HG02798 (cell line): ENCODE data around the gene NAT14.
"Not testable (repeated sequence)": the region's sequence is repeated elsewhere in the genome, so short reads cannot be mapped to it uniquely, and the experiment has no call there.

Experiments used
- ATAC-seq: cut with Tn5 transposase; IDR thresholded peaks from one replicate; pipeline ENCODE4 v1.9.1; 2021; ENCODE audit warnings: mild to moderate bottlenecking; ENCODE audit not compliant: unreplicated experiment, poor library complexity

The NAT14 gene

DNA sequence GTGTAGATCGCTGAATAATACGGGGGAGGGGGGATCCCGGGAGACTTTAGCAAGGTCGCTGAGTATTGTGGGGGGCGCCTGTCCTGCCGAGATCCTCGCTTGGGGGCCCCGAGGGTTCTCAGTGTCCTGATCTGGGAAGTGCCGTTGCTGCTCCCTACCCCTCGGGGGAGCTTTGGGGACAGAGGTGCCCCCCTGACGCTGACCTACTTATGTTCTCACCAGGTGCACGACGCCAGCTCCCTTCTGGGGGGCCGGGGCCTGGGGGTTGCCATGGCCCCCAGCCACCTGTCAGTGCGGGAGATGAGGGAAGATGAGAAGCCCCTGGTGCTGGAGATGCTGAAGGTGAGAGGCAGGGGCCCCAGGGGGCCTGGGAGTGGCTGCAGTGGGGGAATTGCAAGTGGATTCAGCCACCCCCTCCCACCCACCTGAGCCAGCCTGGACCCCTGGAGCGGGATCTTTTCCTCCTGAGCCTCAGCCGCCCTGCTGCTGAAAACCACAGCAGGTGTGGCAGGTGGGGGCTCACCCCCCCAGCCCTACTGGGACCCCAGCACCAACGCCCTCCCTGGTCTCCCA, 537 bp downstream of the NAT14 start:
- no peak for ATAC-seq

DNA sequence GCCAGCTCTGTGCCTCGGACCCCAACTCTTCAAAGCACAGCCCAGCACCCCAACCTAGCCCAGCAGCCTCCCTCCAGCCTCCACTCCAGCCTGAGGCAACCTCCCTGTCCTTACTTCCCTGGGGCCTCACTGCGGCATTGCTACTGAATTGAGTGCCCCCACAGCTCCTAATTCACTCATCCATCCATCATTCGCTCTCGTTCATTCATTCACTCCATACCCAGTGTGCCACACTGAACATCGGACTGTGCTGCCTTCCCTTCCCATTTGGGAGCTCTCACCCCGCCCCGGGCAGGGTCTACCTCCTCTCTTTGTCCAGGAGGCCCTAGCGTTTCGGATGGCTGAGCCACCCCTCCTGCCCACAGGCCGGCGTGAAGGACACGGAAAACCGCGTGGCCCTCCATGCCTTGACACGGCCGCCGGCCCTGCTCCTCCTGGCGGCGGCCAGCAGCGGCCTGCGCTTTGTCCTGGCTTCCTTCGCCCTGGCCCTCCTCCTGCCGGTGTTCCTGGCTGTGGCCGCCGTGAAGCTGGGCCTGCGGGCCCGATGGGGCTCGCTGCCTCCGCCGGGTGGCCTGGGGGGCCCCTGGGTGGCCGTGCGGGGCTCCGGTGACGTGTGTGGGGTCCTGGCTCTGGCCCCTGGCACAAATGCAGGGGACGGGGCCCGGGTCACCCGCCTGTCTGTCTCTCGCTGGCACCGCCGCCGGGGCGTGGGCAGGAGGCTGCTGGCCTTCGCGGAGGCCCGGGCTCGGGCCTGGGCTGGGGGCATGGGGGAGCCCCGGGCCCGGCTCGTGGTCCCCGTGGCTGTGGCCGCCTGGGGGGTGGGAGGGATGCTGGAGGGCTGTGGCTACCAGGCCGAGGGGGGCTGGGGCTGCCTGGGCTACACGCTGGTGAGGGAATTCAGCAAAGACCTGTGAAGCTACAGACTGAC, 1.3 kb downstream of the NAT14 start:
- no peak for ATAC-seq

DNA sequence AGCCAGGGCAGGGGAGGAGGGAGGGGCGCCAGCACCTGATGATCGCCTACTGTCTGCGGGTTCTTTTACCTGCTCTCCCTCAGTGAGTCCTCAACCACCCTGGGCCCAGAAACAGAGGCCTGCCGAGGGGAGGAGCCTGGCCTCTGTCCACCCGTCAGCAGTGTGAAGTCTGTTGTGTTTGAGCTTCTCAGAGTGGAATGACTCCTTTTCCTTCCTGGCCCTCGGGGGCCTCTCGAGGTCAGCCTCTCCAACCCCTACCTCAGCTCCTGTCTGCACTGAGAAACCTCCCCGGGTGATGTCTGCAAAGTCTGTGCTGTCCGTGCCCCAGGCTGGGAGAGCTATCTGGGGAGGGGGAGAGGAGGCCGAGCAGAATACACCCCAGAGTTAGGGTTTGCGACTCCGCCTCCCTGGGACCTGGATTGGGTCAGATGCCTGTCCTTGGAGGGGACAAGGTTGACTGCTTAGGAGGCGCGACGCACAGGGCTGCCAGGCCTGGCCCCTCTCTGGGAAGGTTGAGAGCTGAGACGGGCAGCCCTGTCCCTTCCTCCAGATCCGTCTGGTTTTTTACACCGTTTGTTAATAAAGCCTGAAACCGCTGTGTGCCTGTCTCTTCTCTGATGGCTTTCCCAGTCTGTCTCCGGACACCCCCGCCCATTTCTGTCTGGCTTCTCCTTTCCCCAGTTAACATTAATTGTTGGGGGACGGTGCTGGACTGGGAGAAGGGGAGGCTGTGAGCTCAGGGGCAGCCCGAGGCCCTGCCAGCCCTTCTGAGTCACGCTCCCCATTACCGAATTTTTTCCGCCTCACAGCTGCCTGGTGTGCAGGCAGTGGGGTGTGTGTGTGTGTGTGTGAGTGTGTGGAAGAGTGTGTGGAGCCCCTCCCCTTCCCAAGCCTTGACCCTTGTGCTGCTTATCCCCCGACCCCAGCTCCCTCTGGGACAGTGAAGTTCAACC, 2.3 kb downstream of the NAT14 start:
- ATAC-seq: no peak

DNA sequence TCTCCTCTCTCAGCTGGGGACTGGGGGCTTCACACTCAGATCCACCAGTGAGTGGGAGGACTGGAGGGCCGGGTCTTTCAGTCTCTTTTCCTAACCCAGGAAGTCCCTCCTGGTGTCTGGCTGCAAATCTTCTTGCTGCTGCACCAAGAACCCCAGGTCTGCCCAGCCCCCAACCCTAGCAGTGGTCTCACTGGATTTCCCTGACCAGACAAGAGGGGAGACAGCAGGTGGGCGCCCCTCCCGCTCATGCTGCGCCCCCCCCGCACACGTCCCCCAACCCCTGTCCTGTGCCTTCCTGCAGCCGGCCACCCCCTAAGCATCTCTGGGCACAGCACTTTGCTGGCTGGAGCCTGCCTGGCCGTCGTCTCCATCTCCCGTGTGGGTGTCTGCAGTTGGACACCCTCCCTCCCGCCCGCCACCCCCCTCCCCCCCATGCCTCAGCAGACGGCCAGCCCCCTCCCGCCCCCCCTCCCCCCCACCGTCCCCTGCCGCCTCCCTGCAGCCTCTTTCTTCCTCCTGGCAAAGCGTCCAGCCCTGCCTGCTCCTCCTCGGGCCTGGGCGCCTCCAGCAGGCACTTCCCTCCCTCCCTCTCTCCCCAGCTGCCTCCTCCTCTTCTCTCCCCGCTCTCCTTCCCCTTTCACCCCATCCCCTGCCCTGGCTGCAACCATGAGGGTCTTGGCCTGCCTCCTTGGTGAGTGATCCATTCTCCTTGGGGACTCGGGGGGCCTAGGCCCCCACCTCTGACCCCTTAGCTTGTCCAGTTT, 3.1 kb downstream of the NAT14 start, which contains the start of gene SSC5D:
Gene SSC5D, plus strand, starts transcription at position 513 of the 764 bp plus-strand sequence. Its CDS starts 154 bp downstream, at position 667.
- ATAC-seq: no peak

DNA sequence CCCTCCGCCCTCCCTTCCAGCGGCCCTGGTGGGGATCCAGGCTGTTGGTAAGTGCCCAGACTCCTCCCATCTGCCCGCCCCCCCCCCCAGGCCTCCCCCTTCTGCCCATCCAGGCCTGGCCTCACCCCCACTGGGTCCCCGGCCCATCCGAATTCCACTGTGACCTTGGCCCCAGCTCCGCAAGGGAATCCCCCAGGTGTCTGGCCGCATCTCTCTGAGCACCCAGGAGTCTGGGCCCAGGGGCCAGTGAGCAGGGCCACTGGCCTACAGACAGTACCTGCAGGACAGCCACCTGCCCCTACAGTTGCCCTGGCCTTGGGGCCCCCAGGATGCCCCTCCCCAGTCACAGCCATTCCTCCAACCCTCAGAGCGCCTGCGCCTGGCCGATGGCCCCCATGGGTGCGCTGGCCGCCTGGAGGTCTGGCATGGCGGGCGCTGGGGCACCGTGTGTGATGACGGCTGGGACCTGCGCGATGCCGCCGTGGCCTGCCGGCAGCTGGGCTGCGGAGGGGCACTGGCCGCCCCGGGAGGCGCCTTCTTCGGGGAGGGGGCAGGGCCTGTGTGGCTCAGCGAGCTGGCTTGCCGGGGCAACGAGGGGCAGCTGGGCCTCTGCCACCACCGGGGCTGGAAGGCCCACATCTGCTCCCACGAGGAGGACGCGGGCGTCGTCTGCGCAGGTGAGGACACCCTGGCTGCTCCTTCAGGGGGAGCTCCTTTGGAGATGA, 4.2 kb downstream of the NAT14 start:
- no peak for ATAC-seq

DNA sequence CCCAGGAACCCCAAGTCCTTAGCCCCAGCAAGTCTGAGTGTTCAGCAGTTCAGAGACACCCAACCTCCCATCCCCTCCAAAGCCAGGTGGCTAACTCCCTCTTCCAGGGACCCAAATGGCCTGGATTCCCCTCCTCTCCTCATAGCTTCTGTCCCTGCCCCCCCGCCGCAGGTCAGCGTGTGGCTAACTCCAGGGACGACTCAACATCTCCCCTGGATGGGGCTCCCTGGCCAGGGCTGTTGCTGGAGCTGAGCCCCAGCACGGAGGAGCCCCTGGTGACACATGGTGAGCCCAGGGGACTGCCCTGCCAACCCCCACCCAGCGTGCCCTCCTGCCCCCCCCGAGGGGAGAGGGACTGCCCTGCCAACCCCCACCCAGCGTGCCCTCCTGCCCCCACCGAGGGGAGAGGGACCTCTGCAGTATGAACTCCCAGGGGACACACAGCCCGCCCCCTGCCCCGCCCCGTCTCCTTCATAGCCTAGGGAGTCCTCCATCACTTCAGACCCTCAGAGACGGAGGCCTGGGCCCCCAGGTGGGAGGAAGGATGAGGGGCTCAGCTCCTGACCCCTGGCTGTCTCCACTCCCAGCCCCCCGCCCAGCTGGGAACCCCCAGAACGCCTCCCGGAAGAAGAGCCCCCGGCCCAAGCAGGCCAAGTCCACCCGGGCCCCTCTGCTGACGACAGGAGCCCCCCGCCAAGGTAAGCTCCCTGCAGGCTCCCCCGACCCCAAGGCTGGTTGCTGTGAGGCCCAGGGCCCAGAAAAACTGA, 4.9 kb downstream of the NAT14 start:
- no peak for ATAC-seq

DNA sequence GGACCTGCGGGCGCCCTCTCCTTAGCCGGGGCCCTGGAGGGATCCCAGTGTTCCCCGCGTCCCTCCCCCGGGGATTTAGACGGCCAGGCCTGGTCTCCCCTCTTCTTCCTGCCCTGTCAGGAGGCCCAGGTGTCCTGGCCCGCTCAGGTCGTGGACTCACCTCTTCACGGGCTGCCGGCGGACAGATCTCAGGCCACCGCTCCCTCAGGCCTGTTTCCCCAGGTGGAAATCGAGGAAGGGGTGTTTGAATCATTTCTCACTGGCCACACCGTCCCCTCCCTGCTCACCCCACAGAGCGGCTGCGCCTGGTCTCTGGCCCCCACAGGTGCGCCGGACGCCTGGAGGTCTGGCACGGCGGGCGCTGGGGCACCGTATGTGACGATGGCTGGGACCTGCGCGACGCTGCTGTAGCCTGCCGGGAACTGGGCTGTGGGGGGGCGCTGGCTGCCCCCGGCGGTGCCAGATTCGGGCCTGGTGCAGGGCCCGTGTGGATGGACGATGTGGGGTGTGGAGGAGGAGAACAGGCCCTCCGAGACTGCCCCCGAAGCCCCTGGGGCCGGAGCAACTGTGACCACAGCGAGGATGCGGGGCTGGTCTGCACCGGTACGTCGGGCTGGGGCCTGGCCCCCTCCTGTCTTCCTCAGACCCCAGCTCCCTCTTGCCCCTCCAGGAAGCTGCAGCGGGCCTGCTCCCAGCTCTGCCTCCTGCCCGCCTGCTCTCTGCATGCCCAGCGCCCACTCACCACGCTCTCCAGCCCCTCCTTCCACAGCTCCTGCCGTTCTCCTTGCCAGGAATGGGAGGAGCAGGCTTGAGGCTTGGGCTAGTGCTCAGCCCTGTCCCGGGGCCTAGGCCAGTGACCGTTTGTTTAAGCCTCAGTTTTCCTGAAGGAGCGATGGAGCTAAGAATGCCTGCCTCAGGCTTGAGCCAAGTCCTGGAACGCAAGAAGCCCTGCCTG, 5.8 kb downstream of the NAT14 start:
- no peak for ATAC-seq

DNA sequence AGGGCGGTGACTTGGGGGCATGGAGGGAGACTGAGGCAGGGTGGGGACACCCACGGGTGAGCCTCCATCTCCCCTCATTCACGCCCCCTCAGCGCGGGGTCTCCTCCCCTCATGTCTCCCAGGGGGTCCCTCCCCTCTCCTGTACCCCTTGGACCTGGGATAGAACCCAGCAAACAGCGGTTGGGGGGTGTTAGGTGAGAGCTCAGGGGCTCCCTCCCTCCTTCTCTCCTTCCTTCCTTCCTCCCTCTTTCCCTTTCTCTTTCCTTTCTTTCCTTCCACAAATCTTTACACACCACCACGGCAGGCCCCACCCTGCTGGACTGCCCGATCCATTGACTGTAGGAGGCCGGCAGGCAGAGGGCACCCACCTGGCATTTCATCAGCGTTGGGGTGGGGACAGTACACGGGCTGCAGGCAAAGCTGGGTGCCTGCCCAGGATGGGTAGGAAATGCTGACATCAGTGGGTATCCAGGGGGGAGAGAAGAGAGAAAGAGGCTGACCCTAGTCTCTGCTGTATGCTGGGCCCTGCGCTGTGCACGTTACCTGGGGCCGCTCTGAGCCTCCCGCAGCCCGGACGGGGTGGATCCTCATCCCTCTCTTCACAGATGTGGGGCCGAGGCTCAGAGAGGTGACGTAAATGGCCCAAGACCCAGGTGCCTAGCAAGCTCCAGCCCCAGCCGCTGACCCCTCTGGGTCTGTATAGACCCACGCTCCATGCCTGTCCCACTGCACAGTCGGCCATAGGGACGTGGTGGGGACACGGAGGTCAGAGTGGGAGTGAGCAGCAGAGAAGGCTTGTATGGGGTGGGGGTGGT, 6.8 kb downstream of the NAT14 start:
- ATAC-seq: no peak

DNA sequence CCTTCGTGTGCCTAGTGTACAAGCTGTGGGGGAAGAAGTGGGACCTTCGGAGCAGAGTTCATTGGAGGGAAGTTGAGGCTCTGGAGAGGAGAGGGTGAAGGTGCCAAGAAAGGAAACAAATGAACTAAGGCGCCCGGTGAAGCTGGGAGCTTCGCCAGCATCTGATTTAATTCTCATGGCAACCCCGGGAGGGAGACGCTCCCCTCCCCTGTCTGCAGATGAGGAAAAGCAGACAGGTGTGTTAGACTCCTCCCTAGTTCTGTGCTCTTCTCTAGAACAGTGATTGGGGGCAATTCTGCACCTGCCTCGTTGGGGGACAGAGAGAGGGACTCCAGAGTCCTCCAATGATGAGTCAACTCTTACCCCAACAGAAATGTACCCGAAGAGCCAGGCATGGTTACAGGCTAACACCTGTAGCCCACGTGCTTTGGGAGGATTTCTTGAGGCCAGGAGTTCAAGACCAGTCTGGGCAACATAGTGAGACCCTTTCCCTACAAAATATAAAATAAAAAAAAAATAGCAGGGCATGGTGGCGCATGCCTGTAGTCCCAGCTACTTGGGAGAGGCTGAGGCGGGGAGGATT, 7.5 kb downstream of the NAT14 start:
- ATAC-seq: no peak

DNA sequence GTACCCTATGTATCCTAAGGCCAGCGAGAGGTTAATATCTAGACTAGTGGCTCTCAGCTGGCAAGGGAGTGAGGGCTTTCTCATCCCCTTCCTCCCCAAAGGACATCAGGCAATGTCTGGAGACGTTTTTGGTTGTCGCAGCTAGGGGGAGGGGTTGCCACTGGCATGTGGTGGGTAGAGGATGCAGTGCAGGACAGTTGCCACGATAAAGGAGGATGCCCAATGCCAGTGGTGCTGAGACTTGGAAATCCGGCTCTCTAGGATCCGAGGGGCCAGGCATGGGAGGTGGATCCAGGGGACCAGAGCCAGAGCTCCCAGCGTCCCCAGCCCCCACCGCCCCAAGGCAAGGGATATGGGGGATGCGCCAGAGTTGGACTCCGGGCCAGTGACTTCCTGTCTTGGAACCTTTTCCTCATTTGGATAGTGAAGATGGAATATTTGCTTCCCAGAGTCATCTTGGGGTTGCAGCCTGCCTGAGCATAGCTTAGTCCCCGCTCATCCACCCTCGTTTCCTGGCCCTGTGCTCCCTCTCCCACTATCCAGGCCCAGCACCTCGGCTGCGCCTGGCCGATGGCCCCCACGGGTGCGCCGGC, 8.2 kb downstream of the NAT14 start:
- no peak for ATAC-seq

DNA sequence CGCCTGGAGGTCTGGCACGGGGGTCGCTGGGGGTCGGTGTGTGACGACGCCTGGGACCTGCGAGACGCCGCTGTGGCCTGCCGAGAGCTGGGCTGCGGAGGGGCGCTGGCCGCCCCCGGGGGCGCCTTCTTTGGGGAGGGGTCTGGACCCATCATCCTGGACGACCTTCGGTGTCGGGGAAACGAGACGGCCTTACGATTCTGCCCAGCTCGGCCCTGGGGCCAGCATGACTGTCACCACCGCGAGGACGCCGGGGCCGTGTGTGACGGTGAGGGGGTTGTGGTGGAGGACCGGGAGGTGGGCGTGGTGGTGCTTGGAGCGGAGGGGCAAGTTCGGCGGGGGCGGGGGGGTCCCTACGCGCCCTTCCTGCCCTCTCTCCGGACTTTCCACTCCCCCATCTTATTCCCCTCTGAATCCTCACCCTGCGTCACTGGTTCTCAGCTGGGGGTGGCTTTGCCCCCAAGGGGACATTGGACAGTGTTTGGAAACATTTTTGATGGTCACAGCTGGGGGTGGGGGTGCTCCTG, 8.7 kb downstream of the NAT14 start:
- no peak for ATAC-seq

DNA sequence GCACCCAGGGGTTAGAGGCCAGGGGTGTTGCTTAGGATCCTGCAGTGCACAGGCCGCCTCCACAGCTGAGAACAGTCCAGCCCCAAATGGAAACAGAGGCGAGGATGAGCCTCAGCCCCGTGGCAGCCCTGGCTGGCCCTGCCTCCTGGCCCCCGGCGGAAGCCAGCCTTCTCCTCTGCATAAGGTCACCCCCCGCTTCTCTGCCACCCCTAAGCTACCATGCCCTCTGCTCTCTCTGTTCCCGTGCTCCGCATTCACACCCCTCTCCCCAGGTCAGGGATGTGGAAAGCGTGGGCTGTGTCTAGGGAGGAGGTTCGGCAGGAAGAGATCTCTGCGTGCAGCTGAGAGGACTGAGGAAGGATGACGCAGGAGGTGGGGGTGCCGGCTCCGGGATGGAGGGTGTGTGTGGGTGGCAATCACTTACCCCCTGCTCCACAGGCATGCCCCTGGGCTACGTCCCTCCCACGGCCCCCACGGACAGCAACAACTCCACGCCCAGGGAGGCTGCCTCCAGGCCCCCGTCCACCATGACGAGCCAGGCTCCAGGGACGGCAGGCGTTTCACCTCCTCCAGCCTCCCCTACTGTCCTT, 9.3 kb downstream of the NAT14 start:
- ATAC-seq: no peak

DNA sequence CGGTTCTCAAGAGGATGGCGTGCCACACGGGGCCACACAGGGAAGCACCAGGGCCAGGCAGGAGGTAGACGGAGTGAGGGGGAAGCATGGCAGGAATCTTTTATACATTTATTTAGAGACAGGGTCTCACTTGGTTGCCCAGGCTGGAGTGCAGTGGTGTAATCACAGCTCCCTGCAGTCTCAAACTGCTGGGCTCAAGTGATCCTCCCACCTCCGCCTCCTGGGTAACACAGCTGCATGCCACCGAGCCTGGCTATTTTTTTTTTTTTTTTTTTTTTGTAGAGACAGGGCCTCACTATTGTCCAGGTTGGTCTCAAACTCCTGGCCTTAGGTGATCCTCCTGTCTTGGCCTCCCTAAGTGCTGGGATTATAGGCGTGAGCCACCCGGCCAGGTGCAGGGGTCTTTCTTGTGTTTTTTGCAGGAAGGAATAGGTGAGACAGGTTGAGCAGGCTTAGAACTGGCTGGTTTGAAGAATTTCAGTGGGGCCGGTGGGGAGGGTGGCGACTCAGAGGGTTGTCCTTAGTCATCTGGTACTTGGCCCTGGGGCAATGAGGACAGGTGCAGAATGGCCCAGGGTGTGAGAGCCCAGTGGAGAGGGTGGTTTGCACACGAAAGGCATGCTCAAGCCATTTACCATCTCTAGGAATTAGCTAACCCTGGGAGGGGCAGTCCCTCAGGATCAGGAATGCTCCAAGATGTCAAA, 10.8 kb downstream of the NAT14 start:
- no peak for ATAC-seq

DNA sequence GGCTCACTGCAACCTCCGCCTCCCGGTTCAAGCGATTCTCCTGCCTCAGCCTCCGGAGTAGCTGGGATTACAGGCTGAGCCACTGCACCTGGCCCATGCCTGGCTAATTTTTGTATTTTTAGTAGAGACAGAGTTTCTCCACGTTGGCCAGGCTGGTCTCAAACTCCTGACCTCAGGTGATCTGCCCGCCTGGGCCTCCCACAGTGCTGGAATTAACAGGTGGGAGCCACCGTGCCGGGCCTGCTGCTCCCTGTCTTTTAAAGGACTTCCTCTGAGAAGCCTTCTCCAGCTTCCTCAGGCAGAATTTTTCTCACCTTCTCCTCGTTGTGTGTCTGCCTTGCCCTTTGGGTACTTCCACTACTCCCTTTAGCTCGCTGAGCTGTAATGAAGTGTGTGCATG, 11.8 kb downstream of the NAT14 start:
- ATAC-seq: not testable (repeated sequence)

DNA sequence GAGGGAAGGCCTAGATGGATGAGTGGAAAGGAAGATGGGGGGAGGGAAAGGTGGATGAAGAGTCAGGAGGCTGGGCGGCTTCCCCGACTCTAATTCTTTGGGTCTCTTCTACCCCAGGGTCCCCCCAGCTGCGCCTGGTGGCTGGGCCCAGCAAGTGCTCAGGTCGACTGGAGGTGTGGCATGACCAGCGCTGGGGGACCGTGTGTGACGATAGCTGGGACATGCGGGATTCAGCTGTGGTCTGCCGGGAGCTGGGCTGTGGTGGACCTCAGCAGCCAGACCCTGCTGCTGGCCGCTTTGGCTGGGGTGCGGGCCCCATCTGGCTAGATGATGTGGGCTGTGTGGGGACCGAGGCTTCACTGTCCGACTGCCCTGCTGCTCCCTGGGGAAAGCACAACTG, 12.8 kb downstream of the NAT14 start:
- ATAC-seq: no peak
